Activated T-cell treated with anti-CD3 and anti-CD28 coated beads, Interleukin-2, amount 50 U/mL, for 48 hours (primary cell): ENCODE data around the gene CCDC24.

ENCODE experiments used
- DNase-seq, 2 experiments: peaks; one replicate each; pipeline ENCODE4 v3.0.0-alpha.2; 2020

The CCDC24 gene

GRCh38 chr1:44027320-44027719 lies 35.9 kb downstream of the CCDC24 start:
- DNase-seq: no peak

DNA sequence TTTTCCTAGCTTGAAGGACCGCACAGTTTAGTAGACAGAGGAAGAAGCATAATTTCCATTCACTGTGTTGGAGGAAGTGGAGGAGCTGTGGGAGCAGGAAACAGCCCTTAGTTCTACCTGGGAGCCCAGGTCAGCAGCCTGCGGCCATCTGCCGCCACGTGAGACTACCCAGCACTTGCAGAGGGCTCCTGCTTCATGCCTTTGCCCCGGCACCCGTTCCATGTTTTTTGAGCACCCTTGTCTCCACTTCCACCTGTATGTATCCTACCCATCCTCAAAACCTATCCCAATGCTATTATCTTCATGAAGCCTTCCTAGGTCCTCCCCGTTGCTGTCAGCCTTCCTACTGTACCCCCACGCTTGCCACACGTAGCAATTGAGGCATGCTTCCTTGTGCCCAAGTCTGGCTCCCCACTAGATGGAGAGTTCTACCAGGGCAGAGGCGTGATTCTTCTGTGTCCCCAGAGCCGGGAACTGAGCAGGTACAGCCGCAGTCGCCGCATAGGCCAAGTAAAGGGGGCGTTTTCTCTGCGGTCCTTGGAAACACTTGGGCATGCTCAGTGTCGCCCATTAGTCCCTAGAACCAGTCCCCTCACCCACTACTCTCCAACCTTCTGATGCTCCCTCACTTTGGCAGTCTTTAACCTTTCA lies 38.0 kb downstream of the CCDC24 start:
- no peak for DNase-seq

GRCh38 chr1:44029911-44030604 lies 38.7 kb downstream of the CCDC24 start:
- DNase-seq: peak; percentile 93 to 94

GRCh38 chr1:44030605-44031251 lies 39.3 kb downstream of the CCDC24 start:
- peak in 1 of 2 experiments; percentile 61 for DNase-seq

DNA sequence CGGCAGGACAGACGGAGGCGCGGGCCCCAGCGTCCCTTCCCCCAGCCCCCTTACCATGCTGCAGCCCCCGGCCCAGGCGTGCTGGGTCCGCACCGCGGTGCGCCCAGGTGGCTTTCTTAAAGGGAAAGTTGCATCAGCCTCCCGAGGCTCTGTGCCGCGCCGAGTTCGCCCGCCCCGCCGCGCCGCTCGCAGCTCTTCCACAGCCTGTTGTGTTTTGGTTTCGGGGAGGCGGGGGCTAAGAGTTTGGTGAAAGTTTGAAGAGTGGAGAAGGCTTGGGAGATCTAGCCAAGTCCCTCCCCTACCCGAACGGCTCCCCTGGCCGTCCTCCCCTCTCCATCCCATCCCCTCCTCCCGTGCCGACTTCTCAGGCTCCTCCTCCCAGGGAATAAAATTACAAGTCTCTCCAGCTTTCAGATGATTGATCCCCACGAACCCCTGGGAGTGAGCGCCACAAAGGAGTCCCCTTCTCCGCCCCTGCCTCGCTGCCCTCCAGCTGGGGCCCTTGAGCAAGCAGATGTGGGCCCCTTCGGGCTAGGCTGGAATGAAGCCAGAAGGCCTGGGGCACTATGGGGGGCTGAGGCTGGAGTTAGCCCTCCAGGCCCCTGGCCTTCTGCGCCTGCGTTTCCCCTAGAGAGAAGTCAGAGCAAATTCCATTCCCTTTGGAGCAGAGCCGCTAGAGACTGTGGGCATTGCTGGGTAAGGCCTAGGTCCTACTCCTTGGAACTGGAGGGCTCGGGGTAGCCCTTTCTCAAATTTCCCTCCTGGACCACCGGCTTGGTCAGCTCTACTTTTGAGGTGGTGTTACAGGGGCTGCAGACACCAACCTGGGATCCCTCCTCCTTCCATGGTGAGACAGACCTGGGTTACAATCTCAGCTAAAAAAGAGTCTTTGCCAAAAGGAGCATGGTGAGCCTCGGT lies 40.1 kb downstream of the CCDC24 start, which contains the start of gene SLC6A9:
TSS of gene SLC6A9 (minus strand) at position 211 of the 918 bp plus-strand sequence. CDS start 7,185 bp downstream, outside the sequence.
- DNase-seq: peak; percentile 66 to 67

DNA sequence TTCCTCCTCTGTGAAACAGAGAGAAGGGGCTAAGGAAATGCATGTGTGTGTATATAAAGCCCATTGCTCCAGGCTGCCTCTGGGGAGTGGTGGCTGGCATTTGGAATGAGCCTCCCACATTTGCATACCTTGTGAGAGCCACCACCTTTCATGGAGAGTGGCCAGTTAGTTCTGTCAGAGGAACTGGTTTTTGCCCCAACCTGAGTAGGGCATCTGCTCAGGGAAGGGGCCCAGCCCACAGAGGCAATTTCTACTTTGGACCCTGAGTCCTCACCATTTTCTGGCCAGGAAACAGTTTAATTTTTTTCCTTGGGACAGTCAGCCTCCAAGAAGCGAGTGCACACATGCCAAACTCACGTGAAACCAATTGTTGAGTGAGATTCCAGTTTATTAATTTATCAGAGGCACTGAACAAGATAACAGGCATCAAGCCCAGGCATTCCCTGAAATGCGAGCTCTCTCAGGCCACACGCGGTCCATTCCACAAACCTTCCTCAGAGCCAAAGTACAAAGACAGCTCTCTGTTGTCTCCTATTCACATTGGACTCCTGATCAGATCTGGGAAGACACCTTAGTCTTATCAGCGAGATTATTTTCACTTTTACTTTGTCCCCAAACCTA lies 40.9 kb downstream of the CCDC24 start:
- no peak for DNase-seq

DNA sequence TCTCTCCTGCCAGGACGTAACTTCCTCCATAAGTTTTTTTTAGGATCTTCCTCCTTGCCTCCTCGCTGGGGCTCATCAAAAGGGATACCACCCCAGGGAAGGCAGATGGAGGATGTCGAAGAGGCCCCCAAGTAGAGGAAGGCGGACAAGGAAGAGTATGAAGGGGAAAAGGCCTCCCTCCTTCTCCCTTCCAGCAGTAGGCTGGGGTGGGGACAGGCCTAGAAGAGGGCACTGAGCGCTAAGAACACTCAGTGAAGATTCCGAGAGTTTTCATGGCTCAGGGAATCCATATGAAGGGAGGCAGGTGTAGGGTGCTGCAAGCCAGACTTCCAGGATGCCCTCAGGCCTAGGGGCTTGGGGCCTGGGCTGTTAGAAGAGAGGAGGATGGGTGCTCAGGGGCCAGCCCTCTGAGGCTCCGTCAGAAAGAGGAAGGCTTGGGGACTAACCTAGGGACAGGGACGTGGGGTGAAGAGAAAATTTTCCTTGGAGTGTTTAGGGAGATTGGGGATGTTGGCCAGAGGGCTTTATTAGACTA lies 41.7 kb downstream of the CCDC24 start:
- no peak for DNase-seq

DNA sequence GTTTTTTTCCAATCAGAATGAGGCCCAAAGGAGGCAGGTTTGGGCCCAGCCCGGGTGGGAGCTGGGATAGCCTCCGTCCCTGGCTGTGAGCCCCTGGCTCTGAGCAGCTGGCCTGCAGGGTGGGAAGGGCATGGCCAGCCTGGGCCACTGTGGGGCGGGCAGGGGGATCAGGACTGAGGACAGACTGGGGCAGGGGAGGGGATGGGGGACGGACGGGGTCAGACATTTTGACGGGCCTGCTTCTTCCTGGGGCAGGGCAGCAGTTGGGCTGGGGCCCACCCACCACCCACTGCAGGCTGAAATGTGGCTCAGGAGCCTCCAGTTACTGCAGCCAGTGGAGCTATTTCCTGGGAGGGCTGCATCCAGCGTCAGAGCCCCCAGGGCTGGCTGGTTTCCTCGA lies 42.4 kb downstream of the CCDC24 start:
- DNase-seq: no peak

- no peak for DNase-seq
Observed at GRCh38 chr1:44034423-44034822, 43.0 kb downstream of the CCDC24 start.

DNA sequence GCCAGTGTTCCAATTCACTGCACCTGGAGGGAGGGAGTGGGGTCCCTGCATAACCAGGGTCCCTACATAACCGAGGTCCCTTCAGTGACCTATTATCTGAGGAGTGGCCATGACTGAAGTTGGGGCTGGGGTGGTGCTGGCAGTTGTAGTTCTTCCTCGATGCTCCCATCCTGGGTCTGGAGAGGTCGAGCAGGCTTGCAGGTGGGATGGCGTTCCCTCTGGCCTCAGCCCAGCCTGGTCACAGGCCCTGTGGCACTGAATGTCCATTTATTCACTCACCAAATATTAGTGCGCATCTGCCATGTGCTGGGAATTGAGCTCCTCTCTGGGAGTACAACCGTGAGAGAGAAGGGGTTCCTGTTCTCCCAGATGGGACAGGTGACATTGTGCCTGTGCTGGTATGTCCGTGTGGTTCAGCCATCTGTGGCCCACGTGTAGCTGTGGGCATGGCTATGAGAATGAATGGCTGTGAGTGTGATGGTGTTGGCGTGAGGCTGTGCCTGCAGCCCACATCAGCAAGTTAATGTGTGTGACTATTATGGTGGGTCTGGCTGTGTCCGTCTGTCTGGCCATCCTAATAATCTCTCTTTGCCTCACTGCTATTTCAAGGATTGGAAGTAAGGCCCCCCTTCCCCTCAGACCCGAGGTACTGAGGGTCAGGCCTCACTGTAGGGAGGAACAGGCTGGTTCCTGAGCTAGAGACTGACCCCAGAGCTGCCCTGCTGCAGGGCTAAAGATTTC lies 43.7 kb downstream of the CCDC24 start:
- DNase-seq: peak in 1 of 2 experiments; percentile 13

- peak in 1 of 2 experiments; percentile 17 for DNase-seq
Observed at GRCh38 chr1:44035726-44036408, 44.5 kb downstream of the CCDC24 start.

DNA sequence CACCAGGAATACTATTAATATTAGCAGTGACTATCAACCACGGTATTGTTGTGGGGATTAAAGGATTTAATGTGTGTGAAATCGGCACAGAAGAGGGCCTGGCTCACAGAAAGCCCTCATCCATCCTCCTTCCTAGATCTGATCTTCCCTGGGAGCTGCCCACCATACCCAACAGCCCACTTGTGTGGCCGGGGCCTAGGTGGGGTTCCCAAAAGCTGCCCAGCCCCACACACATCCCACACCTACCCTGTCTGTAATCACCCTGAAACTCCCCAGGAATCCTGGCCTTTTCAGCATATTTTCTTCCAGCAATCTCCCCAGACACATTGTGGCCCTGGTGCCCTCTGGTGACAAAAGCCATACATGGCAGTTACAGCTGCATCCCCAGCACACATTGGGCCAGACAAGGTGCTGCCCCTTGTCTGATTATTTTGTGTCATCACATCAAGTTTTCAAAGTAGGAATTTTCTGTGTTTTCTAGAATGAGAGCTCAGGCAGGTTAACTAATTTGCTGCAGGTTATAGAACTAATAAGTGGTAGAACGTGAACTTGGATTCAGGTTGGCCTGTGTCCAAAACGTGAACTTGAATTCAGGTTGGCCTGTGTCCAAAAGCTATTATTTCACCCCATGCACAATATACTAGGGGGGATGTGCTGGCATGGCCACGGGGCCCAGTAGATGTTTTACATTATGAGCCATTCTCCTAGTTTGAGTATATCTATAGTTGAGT lies 45.2 kb downstream of the CCDC24 start:
- peak; percentile 78 to 80 for DNase-seq

DNA sequence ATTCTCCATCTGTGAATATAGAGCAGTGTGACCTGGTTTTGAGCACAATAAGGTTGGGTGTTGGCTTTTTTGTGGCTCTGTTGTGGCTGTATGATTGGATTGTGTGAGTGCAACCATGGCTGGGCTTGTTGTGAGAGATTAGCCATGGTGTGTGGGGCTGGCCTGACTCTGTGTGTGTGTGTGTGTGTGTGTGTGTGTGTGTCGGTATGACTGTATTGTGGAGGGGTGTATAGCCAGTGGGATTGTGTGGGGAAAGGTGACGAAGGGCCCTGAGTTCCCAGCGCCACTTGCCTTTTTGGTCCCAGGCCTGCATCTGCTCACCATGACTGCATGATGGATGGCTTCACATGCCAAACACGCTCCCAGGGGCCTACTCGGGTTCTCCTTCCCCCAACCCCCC lies 45.8 kb downstream of the CCDC24 start:
- no peak for DNase-seq

DNA sequence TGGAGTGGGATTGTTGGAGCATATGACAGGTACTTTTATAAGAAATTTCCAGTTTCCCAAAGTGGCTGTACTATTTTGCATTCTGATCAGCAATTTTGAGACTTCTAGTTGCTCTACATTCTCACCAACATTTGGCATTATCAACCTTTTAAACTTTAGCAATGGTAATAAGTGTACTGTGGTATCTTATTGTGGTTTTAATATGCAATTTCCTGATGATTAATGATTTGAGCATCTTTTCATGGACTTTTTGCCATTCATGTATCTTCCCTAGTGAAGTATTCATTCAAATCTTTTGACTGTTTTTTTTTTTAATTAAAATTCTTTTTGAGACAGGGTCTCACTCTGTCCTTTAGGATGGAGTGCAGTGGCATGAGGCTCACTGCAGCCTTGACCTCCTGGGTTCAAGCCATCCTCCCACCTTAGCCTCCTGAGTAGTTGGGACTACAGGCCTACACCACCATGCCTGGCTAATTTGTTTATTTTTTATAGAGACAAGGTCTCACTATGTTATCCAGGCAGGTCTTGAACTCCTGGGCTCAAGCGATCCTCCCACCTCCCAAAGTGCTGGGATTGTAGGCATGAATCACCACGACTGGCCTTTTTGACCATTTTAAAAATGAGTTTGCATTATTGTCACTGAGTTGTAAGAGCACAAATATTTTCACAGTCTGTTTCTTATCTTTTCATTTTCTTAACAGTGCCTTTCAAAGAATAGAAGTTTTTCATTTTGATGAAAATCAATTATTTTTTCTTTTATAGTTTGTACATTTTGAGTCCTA lies 47.7 kb downstream of the CCDC24 start:
- DNase-seq: no peak

- no peak for DNase-seq
Observed at GRCh38 chr1:44040418-44040817, 49.0 kb downstream of the CCDC24 start.

DNA sequence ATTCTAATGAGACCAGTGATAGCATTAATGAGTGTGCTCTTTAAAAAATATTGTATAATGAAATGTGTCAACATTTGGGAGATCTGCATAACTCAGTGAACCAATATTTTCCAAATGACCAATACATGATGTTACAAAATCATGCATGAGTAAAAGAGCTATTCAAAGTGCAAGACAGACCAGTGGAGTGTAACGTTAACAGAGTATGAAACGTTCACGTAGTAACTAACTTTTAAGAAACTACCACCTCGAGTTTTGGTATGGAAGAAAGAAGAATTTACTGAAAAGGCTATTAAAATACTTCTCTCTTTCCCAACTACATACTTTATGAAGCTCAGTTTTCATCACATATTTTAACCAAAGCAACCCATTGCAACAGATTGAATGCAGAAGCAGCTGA lies 49.4 kb downstream of the CCDC24 start:
- DNase-seq: no peak

DNA sequence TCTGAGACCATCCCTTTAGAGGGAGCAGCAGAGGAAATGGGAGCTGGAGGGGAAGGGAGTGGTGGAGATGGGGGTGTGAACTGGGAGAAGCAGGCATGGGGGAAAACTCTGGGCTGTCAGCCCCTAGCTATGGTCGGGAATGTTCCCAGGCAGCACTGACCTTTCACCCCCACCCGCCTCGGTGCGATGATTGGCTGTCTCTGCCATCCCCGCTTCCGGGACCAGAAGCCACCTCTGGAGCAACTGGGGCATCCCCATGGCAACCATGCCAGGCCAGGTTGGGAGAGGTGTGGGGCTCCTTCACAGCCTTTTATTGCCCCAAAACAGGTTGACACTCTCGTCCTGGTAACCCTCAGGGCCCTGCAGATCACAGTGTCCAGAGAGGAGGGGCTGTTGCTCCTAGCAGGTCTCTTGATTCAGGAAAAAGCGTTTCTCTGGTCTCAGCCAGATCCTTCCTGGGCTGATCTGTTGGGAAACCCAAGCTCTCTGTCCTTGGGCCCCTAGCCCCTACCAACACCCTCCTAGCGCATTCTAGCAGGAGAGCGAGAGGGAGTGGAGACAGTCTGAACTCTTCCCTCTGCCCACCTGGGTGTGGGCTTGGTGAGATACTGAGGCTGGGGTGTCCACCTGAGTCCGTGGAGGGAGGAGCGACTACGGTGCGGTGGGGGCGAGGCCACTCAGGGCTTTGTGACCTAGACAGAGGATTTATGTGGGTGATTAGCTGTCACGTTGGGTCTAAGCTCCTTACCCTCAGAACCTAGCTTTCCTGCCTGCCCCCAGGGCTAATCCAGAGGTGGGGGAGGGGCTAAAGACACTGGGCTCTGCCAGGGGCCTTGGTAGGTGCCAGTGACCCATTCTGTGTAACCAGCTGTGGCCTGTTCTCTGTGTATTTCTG lies 52.0 kb downstream of the CCDC24 start:
- no peak for DNase-seq
